HL-60 (cell line): ENCODE results near the gene UGGT2.
A peak's percentile ranks its signal among the peaks of the same experiment; 100 is the strongest.

ENCODE experiments used
- DNase-seq, 2 experiments: peaks; one replicate each; pipeline ENCODE4 v3.0.0-alpha.2; 2010 to 2020; ENCODE audit warnings: low read depth in 1 of 2, low spot score in 1 of 2
- H3K27ac ChIP-seq: fragments of 250-450 bp; sonication (Bioruptor Pico); replicated peaks from 2 replicates; pipeline ENCODE4 v1.5.1; 2020; ENCODE audit warnings: mild to moderate bottlenecking, moderate library complexity
- H3K27me3 ChIP-seq: fragments of 250-450 bp; sonication (Bioruptor Pico); 2 replicates; pipeline ENCODE4 v1.5.1; 2021; ENCODE audit warnings: mild to moderate bottlenecking, moderate library complexity; ENCODE audit not compliant: insufficient read depth, poor library complexity, severe bottlenecking
- H3K4me3 ChIP-seq: replicated peaks from 2 replicates; pipeline ENCODE4 v1.5.1; 2011; ENCODE audit warnings: mild to moderate bottlenecking, control low read depth, low read length; ENCODE audit not compliant: insufficient read depth
- GABPA ChIP-seq: IDR thresholded peaks from 2 replicates; pipeline ENCODE4 v1.6.1; 2012; ENCODE audit warnings: low read depth
- POLR2AphosphoS5 ChIP-seq: IDR thresholded peaks from 2 replicates; pipeline ENCODE4 v1.6.1; 2012; ENCODE audit warnings: low read depth
- SPI1 ChIP-seq: IDR thresholded peaks from 2 replicates; pipeline ENCODE4 v1.6.1; 2012; ENCODE audit warnings: low read depth, mild to moderate bottlenecking, borderline replicate concordance
- TF ChIP-seq, protein P1 (sequence below): IDR thresholded peaks from 2 replicates; pipeline ENCODE4 v1.6.1; 2012; ENCODE audit warnings: low read depth; ENCODE audit not compliant: insufficient replicate concordance
- TF ChIP-seq, protein P2 (sequence below): IDR thresholded peaks from one replicate; pipeline ENCODE4 v1.5.1; 2011; ENCODE audit warnings: low read length, control low read depth, inconsistent platforms; ENCODE audit not compliant: insufficient read depth

The UGGT2 gene

DNA sequence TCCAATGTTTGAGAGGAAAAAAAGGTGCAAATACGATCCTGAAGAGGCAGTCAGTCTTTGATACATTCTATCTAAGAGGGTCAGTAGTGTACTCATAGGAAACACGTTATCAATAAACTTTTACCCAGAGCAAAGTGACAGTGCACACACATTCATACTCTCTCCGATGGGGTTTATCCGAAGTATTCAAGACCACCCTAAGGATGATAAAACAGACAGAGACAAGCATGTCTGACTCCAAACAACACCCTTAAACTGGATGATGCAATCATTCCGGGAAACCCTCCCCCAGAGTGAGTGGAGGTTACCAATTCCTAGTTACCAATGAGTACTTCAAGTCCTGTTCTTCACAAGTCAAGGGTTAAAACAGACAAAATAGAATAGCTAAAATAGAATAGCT is 297.1 kb downstream of the UGGT2 start:
- no peak for TF ChIP-seq SPI1
- TF ChIP-seq GABPA = no peak
- TF ChIP-seq, protein P1, sequence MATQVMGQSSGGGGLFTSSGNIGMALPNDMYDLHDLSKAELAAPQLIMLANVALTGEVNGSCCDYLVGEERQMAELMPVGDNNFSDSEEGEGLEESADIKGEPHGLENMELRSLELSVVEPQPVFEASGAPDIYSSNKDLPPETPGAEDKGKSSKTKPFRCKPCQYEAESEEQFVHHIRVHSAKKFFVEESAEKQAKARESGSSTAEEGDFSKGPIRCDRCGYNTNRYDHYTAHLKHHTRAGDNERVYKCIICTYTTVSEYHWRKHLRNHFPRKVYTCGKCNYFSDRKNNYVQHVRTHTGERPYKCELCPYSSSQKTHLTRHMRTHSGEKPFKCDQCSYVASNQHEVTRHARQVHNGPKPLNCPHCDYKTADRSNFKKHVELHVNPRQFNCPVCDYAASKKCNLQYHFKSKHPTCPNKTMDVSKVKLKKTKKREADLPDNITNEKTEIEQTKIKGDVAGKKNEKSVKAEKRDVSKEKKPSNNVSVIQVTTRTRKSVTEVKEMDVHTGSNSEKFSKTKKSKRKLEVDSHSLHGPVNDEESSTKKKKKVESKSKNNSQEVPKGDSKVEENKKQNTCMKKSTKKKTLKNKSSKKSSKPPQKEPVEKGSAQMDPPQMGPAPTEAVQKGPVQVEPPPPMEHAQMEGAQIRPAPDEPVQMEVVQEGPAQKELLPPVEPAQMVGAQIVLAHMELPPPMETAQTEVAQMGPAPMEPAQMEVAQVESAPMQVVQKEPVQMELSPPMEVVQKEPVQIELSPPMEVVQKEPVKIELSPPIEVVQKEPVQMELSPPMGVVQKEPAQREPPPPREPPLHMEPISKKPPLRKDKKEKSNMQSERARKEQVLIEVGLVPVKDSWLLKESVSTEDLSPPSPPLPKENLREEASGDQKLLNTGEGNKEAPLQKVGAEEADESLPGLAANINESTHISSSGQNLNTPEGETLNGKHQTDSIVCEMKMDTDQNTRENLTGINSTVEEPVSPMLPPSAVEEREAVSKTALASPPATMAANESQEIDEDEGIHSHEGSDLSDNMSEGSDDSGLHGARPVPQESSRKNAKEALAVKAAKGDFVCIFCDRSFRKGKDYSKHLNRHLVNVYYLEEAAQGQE = no peak
- TF ChIP-seq, protein P2, sequence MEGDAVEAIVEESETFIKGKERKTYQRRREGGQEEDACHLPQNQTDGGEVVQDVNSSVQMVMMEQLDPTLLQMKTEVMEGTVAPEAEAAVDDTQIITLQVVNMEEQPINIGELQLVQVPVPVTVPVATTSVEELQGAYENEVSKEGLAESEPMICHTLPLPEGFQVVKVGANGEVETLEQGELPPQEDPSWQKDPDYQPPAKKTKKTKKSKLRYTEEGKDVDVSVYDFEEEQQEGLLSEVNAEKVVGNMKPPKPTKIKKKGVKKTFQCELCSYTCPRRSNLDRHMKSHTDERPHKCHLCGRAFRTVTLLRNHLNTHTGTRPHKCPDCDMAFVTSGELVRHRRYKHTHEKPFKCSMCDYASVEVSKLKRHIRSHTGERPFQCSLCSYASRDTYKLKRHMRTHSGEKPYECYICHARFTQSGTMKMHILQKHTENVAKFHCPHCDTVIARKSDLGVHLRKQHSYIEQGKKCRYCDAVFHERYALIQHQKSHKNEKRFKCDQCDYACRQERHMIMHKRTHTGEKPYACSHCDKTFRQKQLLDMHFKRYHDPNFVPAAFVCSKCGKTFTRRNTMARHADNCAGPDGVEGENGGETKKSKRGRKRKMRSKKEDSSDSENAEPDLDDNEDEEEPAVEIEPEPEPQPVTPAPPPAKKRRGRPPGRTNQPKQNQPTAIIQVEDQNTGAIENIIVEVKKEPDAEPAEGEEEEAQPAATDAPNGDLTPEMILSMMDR = no peak
- no peak for TF ChIP-seq POLR2AphosphoS5
- Histone ChIP-seq H3K27ac (no peak overlapping the region), H3K4me3 (no peak overlapping the region), H3K27me3 (no peaks in the 10 kb centered on the region)
- no peak for DNase-seq

DNA sequence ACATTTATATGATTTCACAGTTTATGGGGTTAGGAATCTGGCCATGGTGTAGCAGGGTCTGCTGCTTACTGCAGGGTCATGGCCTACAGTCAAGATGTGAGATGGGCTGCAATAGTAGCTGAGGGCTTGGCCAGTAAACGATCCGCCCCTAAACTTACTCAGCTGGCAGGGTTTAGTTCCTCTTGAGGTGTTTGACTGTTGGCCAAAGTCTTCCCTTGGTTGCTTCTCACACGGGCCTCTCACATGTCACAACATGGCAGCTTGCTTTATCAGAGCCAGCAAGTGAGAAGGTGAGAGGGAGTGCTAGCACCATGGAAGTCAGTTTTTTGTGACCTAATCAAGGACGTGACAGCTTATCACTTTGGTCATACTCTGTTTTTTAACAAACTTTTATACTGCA is 299.1 kb downstream of the UGGT2 start:
- Histone ChIP-seq H3K4me3 (no peak overlapping the region), H3K27me3 (no peaks in the 10 kb centered on the region), H3K27ac (peak overlapping the region; percentile 25)
- peak; percentile 14 to 90 for DNase-seq
- TF ChIP-seq, protein P1 = no peak
- TF ChIP-seq GABPA = no peak
- no peak for TF ChIP-seq POLR2AphosphoS5
- no peak for TF ChIP-seq SPI1
- TF ChIP-seq, protein P2 = no peak

DNA sequence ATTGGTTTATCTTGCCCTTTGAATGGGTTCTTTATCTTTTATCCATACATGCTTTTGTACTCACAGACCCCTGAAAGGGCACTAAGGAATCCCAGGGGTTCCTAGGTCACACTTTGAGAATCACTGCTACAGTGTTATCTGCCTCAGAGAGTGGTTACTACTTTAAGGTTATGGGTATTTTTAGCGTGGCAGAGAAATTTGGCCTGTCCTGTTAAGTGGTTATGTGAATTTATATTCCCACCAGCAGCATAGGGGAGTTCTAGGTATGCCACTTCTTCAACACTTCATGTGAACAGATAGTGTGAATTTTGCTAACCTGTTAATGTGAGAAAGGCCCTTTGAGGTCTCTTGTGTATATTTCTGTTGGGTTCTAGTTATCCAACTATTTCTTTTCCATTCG is 300.5 kb downstream of the UGGT2 start:
- no peak for TF ChIP-seq GABPA
- no peak for TF ChIP-seq POLR2AphosphoS5
- TF ChIP-seq, protein P1 = no peak
- TF ChIP-seq, protein P2 = no peak
- TF ChIP-seq SPI1 = no peak

More for the DNA sequence above, 300.5 kb downstream of the UGGT2 start:
- Histone ChIP-seq H3K27me3 (no peaks in the 10 kb centered on the region), H3K27ac (no peak overlapping the region), H3K4me3 (no peak overlapping the region)
- DNase-seq = no peak
